H1 (cell line): ENCODE measurements around the gene SLC51B.

ENCODE experiments used
- CHD2 ChIP-seq: IDR thresholded peaks from 2 replicates; pipeline ENCODE4 v1.6.1; 2012; ENCODE audit warnings: low read length, improper control_type of control experiment
- EP300 ChIP-seq, 2 experiments: IDR thresholded peaks; 1 replicate in 1 of 2; 2 replicates in 1 of 2; pipeline ENCODE4 v1.6.1; 2011 to 2012; ENCODE audit warnings: low read depth in 2 of 2, low read length in 2 of 2, mild to moderate bottlenecking in 2 of 2, borderline replicate concordance in 1 of 2, inconsistent platforms in 1 of 2, moderate library complexity in 1 of 2
- EZH2 ChIP-seq: fragments of 200-600 bp; sonication (generic); IDR thresholded peaks from 2 replicates; pipeline ENCODE4 v1.7.1; 2012; ENCODE audit warnings: low read depth, mild to moderate bottlenecking, moderate library complexity, low read length, inconsistent platforms; ENCODE audit not compliant: severe bottlenecking
- GTF2F1 ChIP-seq: IDR thresholded peaks from 2 replicates; pipeline ENCODE4 v1.6.1; 2012; ENCODE audit warnings: low read depth, low read length, improper control_type of control experiment, borderline replicate concordance
- JUN ChIP-seq: IDR thresholded peaks from 2 replicates; pipeline ENCODE4 v1.6.1; 2011; ENCODE audit warnings: low read depth, mild to moderate bottlenecking, improper control_type of control experiment, low read length
- KDM1A ChIP-seq: fragments of 200-600, 300-600 bp; sonication (generic); IDR thresholded peaks from 2 replicates; pipeline ENCODE4 v1.7.1; 2016; ENCODE audit warnings: mild to moderate bottlenecking, low read length, borderline replicate concordance
- NANOG ChIP-seq: IDR thresholded peaks from 2 replicates; pipeline ENCODE4 v1.6.1; 2011; ENCODE audit warnings: low read length, low read depth, mild to moderate bottlenecking, inconsistent platforms; ENCODE audit not compliant: insufficient read depth, poor library complexity, severe bottlenecking
- POLR2A ChIP-seq, 2 experiments: IDR thresholded peaks; 1 replicate in 1 of 2; 2 replicates in 1 of 2; pipeline ENCODE4 v1.6.1; 2011; ENCODE audit warnings: low read depth in 2 of 2, low read length in 2 of 2, mild to moderate bottlenecking in 2 of 2; ENCODE audit errors: control extremely low read depth in 1 of 2
- POLR2AphosphoS5 ChIP-seq: IDR thresholded peaks from 2 replicates; pipeline ENCODE4 v1.6.1; 2011; ENCODE audit warnings: low read depth, low read length
- RBBP5 ChIP-seq: IDR thresholded peaks from 2 replicates; pipeline ENCODE4 v1.7.1; 2012; ENCODE audit warnings: low read depth, mild to moderate bottlenecking, inconsistent platforms, low read length, moderate library complexity, borderline replicate concordance
- TBP ChIP-seq: IDR thresholded peaks from 2 replicates; pipeline ENCODE4 v1.6.1; 2011; ENCODE audit warnings: low read depth, low read length, improper control_type of control experiment
- YY1 ChIP-seq: IDR thresholded peaks from 2 replicates; pipeline ENCODE4 v1.6.1; 2011; ENCODE audit warnings: low read depth, mild to moderate bottlenecking, low read length
- TF ChIP-seq, protein P1 (sequence below), 3 experiments: IDR thresholded peaks; 1 replicate in 2 of 3; 2 replicates in 1 of 3; pipeline versions ENCODE4 v1.5.1 to v1.6.1; 2011; ENCODE audit warnings: low read length in 3 of 3, mild to moderate bottlenecking in 3 of 3, inconsistent platforms in 2 of 3, low read depth in 1 of 3, moderate library complexity in 1 of 3; ENCODE audit not compliant: insufficient read depth in 1 of 3; ENCODE audit errors: control extremely low read depth in 1 of 3

DNA sequence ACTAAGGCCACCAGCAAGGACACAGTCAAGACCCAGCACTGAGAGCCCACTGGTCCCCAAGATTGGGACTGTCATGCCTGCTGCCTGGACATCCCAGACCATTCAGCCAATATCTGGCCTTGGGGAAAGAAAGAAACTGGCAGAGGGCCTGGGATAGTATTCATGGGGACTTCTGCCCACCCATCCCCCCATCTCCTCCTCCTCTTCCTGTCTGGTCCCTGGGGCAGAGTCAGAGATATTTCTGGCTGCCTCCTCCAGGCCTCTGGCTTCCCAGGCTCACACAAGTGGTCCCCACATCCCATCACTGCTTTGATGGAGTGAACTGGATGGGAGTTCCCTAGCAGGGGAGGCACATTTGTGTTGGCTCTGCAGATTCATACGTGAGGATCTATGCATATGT is 26.8 kb downstream of the SLC51B start:
- TF ChIP-seq, protein P1, sequence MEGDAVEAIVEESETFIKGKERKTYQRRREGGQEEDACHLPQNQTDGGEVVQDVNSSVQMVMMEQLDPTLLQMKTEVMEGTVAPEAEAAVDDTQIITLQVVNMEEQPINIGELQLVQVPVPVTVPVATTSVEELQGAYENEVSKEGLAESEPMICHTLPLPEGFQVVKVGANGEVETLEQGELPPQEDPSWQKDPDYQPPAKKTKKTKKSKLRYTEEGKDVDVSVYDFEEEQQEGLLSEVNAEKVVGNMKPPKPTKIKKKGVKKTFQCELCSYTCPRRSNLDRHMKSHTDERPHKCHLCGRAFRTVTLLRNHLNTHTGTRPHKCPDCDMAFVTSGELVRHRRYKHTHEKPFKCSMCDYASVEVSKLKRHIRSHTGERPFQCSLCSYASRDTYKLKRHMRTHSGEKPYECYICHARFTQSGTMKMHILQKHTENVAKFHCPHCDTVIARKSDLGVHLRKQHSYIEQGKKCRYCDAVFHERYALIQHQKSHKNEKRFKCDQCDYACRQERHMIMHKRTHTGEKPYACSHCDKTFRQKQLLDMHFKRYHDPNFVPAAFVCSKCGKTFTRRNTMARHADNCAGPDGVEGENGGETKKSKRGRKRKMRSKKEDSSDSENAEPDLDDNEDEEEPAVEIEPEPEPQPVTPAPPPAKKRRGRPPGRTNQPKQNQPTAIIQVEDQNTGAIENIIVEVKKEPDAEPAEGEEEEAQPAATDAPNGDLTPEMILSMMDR (IDR thresholded peaks at IDR 0.05; ENCODE audit: control extremely low read depth in 1 of 3, insufficient read depth in 1 of 3, low read depth in 1 of 3, low read length in 3 of 3), result no peak
- TF ChIP-seq EP300 (IDR thresholded peaks at IDR 0.05; ENCODE audit: borderline replicate concordance in 1 of 2, low read depth in 2 of 2, low read length in 2 of 2) (no peak), POLR2AphosphoS5 (no peak), CHD2 (no peak), JUN (no peak), EZH2 (no peak), GTF2F1 (no peak), POLR2A (IDR thresholded peaks at IDR 0.05; ENCODE audit: control extremely low read depth in 1 of 2, low read depth in 2 of 2, low read length in 2 of 2) (no peak), NANOG (no peak), KDM1A (no peak), RBBP5 (no peak), YY1 (no peak), TBP (no peak)
